ENCODE results near the gene ZNF44. TPM values are rescaled to one million over a fixed set of nuclear protein-coding genes. Genes with fewer than 3 reads are reported as not detected.

The ZNF44 gene
- 6.9 and 7.3 TPM in 2 replicates for total RNA-seq (ENCODE audit: low replicate concordance)

- H4K20me1 ChIP-seq (ENCODE audit: low read depth), result no peaks in the 10 kb centered on the region
- Mint-ChIP-seq H3K4me3 (peak within 1 kb of the TSS; percentile 100), H3K27me3 (ENCODE audit: insufficient read depth, low read depth) (peaks cover 14% of the 10 kb centered on the region), H3K36me3 (peaks cover 21% of the 10 kb centered on the region), H3K4me1 (peaks cover 10% of the 10 kb centered on the region), H3K27ac (peak within 1 kb of the TSS; percentile 93), H3K9me3 (peaks cover 58% of the 10 kb centered on the region)
- peaks cover 6% of the 10 kb centered on the region for H3K4me1 ChIP-seq
- H3K36me3 ChIP-seq, result no peaks in the 10 kb centered on the region
- H3K27ac ChIP-seq, result peak within 1 kb of the TSS; percentile 98
- H3K9me3 ChIP-seq (ENCODE audit: low read depth), result no peaks in the 10 kb centered on the region
- peak within 1 kb of the TSS; percentile 98 for H3K4me3 ChIP-seq
- peak within 1 kb of the TSS; percentile 92 for H3K4me2 ChIP-seq
- peaks cover 38% of the 10 kb centered on the region for H3K79me2 ChIP-seq (ENCODE audit: low read depth)
- no peak for TF ChIP-seq EZH2 (IDR thresholded peaks at IDR 0.05)
- peak; percentile 24 for TF ChIP-seq CTCF (IDR thresholded peaks at IDR 0.05)
- no peak for TF ChIP-seq EZH2phosphoT487 (IDR thresholded peaks at IDR 0.05)
- peak within 1 kb of the TSS; percentile 90 for H3K9ac ChIP-seq
- DNase-seq (ENCODE audit: low spot score), result peak; percentile 99
- peaks cover 13% of the 10 kb centered on the region for H3F3A ChIP-seq (ENCODE audit: low read depth)
- no peaks in the 10 kb centered on the region for H3K27me3 ChIP-seq
- peak within 1 kb of the TSS; percentile 94 for H2AFZ ChIP-seq (replicated peaks)
These were observed at the start of gene ZNF44 for GRCh38 chr19:12294249-12295158. ZNF44 (minus strand) TSS chr19:12294883; CDS start chr19:12294694, 189 bp downstream.

GRCh38 chr19:12333162-12334159, 38.8 kb upstream of the ZNF44 start, which contains the start of gene ZNF563:
ZNF563 (minus strand) TSS chr19:12333633; CDS start chr19:12333482, 151 bp downstream.
- Histone ChIP-seq H2AFZ (replicated peaks) (peak within 1 kb of the TSS; percentile 83), H3K4me2 (peak within 1 kb of the TSS; percentile 91), H3K9me3 (ENCODE audit: low read depth) (no peaks in the 10 kb centered on the region), H3K36me3 (no peaks in the 10 kb centered on the region), H4K20me1 (ENCODE audit: low read depth) (no peaks in the 10 kb centered on the region), H3K79me2 (ENCODE audit: low read depth) (no peaks in the 10 kb centered on the region), H3K27ac (no peak within 1 kb of the TSS), H3K4me1 (peaks cover 8% of the 10 kb centered on the region), H3F3A (ENCODE audit: low read depth) (no peaks in the 10 kb centered on the region), H3K27me3 (peaks cover 20% of the 10 kb centered on the region), H3K9ac (no peak within 1 kb of the TSS), H3K4me3 (peak within 1 kb of the TSS; percentile 60)
- no peak for TF ChIP-seq CTCF (IDR thresholded peaks at IDR 0.05)
- no peak for TF ChIP-seq EZH2 (IDR thresholded peaks at IDR 0.05)
- TF ChIP-seq EZH2phosphoT487 (IDR thresholded peaks at IDR 0.05), result no peak
- DNase-seq (ENCODE audit: low spot score), result peak; percentile 98
- H3K27ac Mint-ChIP-seq, result no peak within 1 kb of the TSS
- peaks cover 3% of the 10 kb centered on the region for H3K27me3 Mint-ChIP-seq (ENCODE audit: insufficient read depth, low read depth)
- H3K9me3 Mint-ChIP-seq, result peaks cover 22% of the 10 kb centered on the region
- peaks cover 14% of the 10 kb centered on the region for H3K4me1 Mint-ChIP-seq
- H3K36me3 Mint-ChIP-seq, result peaks cover 1% of the 10 kb centered on the region
- peak within 1 kb of the TSS; percentile 93 for H3K4me3 Mint-ChIP-seq

- DNase-seq (ENCODE audit: low spot score), result peak; percentile 13
These were observed 36.7 kb upstream of the ZNF44 start for GRCh38 chr19:12331211-12331941.

More at GRCh38 chr19:12331211-12331941, 36.7 kb upstream of the ZNF44 start:
- Histone ChIP-seq H3K4me2 (no peak overlapping the region), H3K27me3 (peaks cover 20% of the 10 kb centered on the region), H2AFZ (replicated peaks) (no peak overlapping the region), H3K4me1 (peaks cover 8% of the 10 kb centered on the region), H3K9me3 (ENCODE audit: low read depth) (no peaks in the 10 kb centered on the region), H3F3A (ENCODE audit: low read depth) (no peaks in the 10 kb centered on the region), H3K79me2 (ENCODE audit: low read depth) (no peaks in the 10 kb centered on the region), H3K4me3 (no peak overlapping the region), H3K27ac (no peak overlapping the region), H3K9ac (no peak overlapping the region), H4K20me1 (ENCODE audit: low read depth) (no peaks in the 10 kb centered on the region), H3K36me3 (no peaks in the 10 kb centered on the region)
- H3K27me3 Mint-ChIP-seq (ENCODE audit: insufficient read depth, low read depth), result peaks cover 3% of the 10 kb centered on the region
- H3K27ac Mint-ChIP-seq, result no peak overlapping the region
- H3K4me3 Mint-ChIP-seq, result peak overlapping the region; percentile 48
- H3K4me1 Mint-ChIP-seq, result peaks cover 14% of the 10 kb centered on the region
- TF ChIP-seq CTCF (IDR thresholded peaks at IDR 0.05) (no peak), EZH2 (IDR thresholded peaks at IDR 0.05) (no peak), EZH2phosphoT487 (IDR thresholded peaks at IDR 0.05) (no peak)
- peaks cover 4% of the 10 kb centered on the region for H3K36me3 Mint-ChIP-seq
- H3K9me3 Mint-ChIP-seq, result peaks cover 22% of the 10 kb centered on the region
